DOHH2 (cell line): ENCODE data around the gene GPR157.

ENCODE experiments used
- CTCF ChIP-seq: fragments of 200-600 bp; sonication (generic); IDR thresholded peaks from one replicate; pipeline ENCODE4 v1.5.1; 2014; ENCODE audit warnings: antibody characterized with exemption, mild to moderate bottlenecking, low read depth, low read length; ENCODE audit not compliant: poor library complexity, severe bottlenecking
- EZH2phosphoT487 ChIP-seq: fragments of 200-600 bp; sonication (generic); IDR thresholded peaks from 2 replicates; pipeline ENCODE4 v1.6.1; 2017; ENCODE audit warnings: borderline replicate concordance, mild to moderate bottlenecking, antibody characterized with exemption, low read length, moderate library complexity, mixed read lengths

- TF ChIP-seq CTCF, result no peak
- no peak for TF ChIP-seq EZH2phosphoT487
These were observed 66.1 kb downstream of the GPR157 start for GRCh38 chr1:9062846-9063245.
